ENCODE results near the gene GSTM1. TPM values are rescaled to one million over a fixed set of nuclear protein-coding genes. Genes with fewer than 3 reads are reported as not detected.

Gene GSTM1
- total RNA-seq, 1 experiment from 2014 or later = not detected

- Mint-ChIP-seq H3K4me3 (ENCODE audit: unreplicated experiment) (no peak overlapping the region), H3K36me3 (ENCODE audit: insufficient read depth, unreplicated experiment) (no peaks in the 10 kb centered on the region), H3K9me3 (ENCODE audit: unreplicated experiment) (no peaks in the 10 kb centered on the region), H3K27ac (ENCODE audit: low read depth, unreplicated experiment) (no peak overlapping the region), H3K27me3 (ENCODE audit: insufficient read depth, unreplicated experiment) (no peaks in the 10 kb centered on the region), H3K4me1 (ENCODE audit: insufficient read depth, unreplicated experiment) (no peaks in the 10 kb centered on the region)
- CTCF ChIA-PET = interaction anchor here (0.6 kb wide), 1 partner anchor 309 kb away, joined by 3 read pairs; no protein-coding TSS in a partner anchor
- POLR2A ChIA-PET = no interaction called here
- intact Hi-C loops (cut with micrococcal nuclease) = no loop called here
- BruUV-seq (replicated peaks) = no TSS peak
- no peak for DNase-seq (ENCODE audit: unreplicated experiment)
- no peak for TF ChIP-seq CTCF (IDR thresholded peaks at IDR 0.05; ENCODE audit: unreplicated experiment)
These were observed 43.0 kb downstream of the GSTM1 start for GRCh38 chr1:109730666-109731065.

- POLR2A ChIA-PET = no interaction called here
- no peak for DNase-seq (ENCODE audit: unreplicated experiment)
These were observed 44.8 kb downstream of the GSTM1 start for GRCh38 chr1:109732390-109732881.

GRCh38 chr1:109733236-109733870 is 45.7 kb downstream of the GSTM1 start:
- Mint-ChIP-seq H3K9me3 (ENCODE audit: unreplicated experiment) (no peaks in the 10 kb centered on the region), H3K27ac (ENCODE audit: low read depth, unreplicated experiment) (no peak overlapping the region)
- no TSS peak for BruUV-seq (replicated peaks)

More at GRCh38 chr1:109732390-109732881, 44.8 kb downstream of the GSTM1 start:
- intact Hi-C loops (cut with micrococcal nuclease) = no loop called here
- Mint-ChIP-seq H3K4me3 (ENCODE audit: unreplicated experiment) (no peak overlapping the region), H3K4me1 (ENCODE audit: insufficient read depth, unreplicated experiment) (no peaks in the 10 kb centered on the region), H3K27me3 (ENCODE audit: insufficient read depth, unreplicated experiment) (peaks cover 13% of the 10 kb centered on the region), H3K9me3 (ENCODE audit: unreplicated experiment) (no peaks in the 10 kb centered on the region), H3K27ac (ENCODE audit: low read depth, unreplicated experiment) (no peak overlapping the region), H3K36me3 (ENCODE audit: insufficient read depth, unreplicated experiment) (no peaks in the 10 kb centered on the region)
- no TSS peak for BruUV-seq (replicated peaks)
- TF ChIP-seq CTCF (IDR thresholded peaks at IDR 0.05; ENCODE audit: unreplicated experiment) = no peak
- CTCF ChIA-PET = no interaction called here

More at GRCh38 chr1:109733236-109733870, 45.7 kb downstream of the GSTM1 start:
- no peak overlapping the region for H3K4me3 Mint-ChIP-seq (ENCODE audit: unreplicated experiment)
- H3K36me3 Mint-ChIP-seq (ENCODE audit: insufficient read depth, unreplicated experiment) = no peaks in the 10 kb centered on the region
- ChIA-PET CTCF (interaction anchor here (0.7 to 0.9 kb wide), 2 partner anchors 38 to 93 kb away, joined by 3 to 4 read pairs; no protein-coding TSS in a partner anchor), POLR2A (no interaction called here)
- no peaks in the 10 kb centered on the region for H3K4me1 Mint-ChIP-seq (ENCODE audit: insufficient read depth, unreplicated experiment)
- TF ChIP-seq CTCF (IDR thresholded peaks at IDR 0.05; ENCODE audit: unreplicated experiment) = no peak
- intact Hi-C loops (cut with micrococcal nuclease) = no loop called here
- H3K27me3 Mint-ChIP-seq (ENCODE audit: insufficient read depth, unreplicated experiment) = peaks cover 20% of the 10 kb centered on the region
- DNase-seq (ENCODE audit: unreplicated experiment) = no peak
